Esophagus muscularis mucosa (tissue), 4 donors: Measurements from ENCODE around the gene PKP3. TPM values are rescaled to one million over a fixed set of nuclear protein-coding genes. Genes with fewer than 3 reads are reported as not detected.
"Not testable (repeated sequence)": the region's sequence is repeated elsewhere in the genome, so short reads cannot be mapped to it uniquely, and the experiment has no call there.

Experiments used
- DNase-seq: peaks from one replicate; pipeline ENCODE4 v3.0.0-alpha.2; 2017; ENCODE audit errors: extremely low spot score
- H3K27ac ChIP-seq, 4 donors: fragments of 200-600 bp; sonication (generic); replicated peaks in 1 of 4; 1 replicate in 3 of 4; 2 replicates in 1 of 4; pipeline ENCODE4 v1.5.1; 2016 to 2019; ENCODE audit warnings: mild to moderate bottlenecking in 1 of 4
- H3K27me3 ChIP-seq, 4 donors: fragments of 200-600 bp; sonication (generic); one replicate each; pipeline versions ENCODE4 v1.5.1 to v1.6.0; 2016 to 2019
- H3K36me3 ChIP-seq, 4 donors: fragments of 200-600 bp; sonication (generic); one replicate each; pipeline ENCODE4 v1.5.1; 2016 to 2019
- H3K4me1 ChIP-seq, 4 donors: fragments of 200-600 bp; sonication (generic); one replicate each; pipeline ENCODE4 v1.5.1; 2016 to 2019
- H3K4me3 ChIP-seq, 4 donors: fragments of 200-600 bp; sonication (generic); 1 replicate in 2 of 4; 2 replicates in 2 of 4; pipeline ENCODE4 v1.5.1; 2016 to 2019; ENCODE audit warnings: mild to moderate bottlenecking in 4 of 4, moderate library complexity in 1 of 4
- H3K9me3 ChIP-seq, 4 donors: fragments of 200-600 bp; sonication (generic); 1 replicate in 3 of 4; 2 replicates in 1 of 4; pipeline ENCODE4 v1.5.1; 2016 to 2019
- CTCF ChIP-seq, 3 experiments: fragments of 200-600 bp in 2 of 3; fragments of 450-650 bp in 1 of 3; sonication (generic) in 2 of 3; IDR thresholded peaks; one replicate each; pipeline ENCODE4 v1.5.1; 2017 to 2019; ENCODE audit warnings: antibody characterized with exemption in 3 of 3, mild to moderate bottlenecking in 2 of 3, moderate library complexity in 1 of 3
- EP300 ChIP-seq: sonication (generic); formaldehyde crosslinking; IDR thresholded peaks from one replicate; pipeline ENCODE4 v1.6.1; 2017; ENCODE audit warnings: antibody characterized with exemption
- POLR2A ChIP-seq: fragments of 450-650 bp; IDR thresholded peaks from one replicate; pipeline ENCODE4 v1.6.1; 2017; ENCODE audit warnings: antibody characterized with exemption, moderate library complexity, mild to moderate bottlenecking, low read depth
- POLR2AphosphoS5 ChIP-seq, 2 donors: sonication (generic); formaldehyde crosslinking; IDR thresholded peaks; one replicate each; pipeline ENCODE4 v1.6.1; 2017; ENCODE audit warnings: antibody characterized with exemption in 2 of 2
- WGBS: methylation state at CpG from one replicate; pipeline ENCODE4 v1.1.5; 2018; 5-methylcytosine and 5-hydroxymethylcytosine counted together
- intact Hi-C: fragments of 100-400 bp; cut with DNase I; formaldehyde crosslinking; loops from one replicate; pipeline ENCODE4 v1.15.1; 2023
- total RNA-seq, 4 donors: library from RNA; depleted of rRNA; stranded (reverse); fragments of >200 nt; gene quantifications; one replicate each; pipeline versions ENCODE4 v1.1.0 to v1.2.1, GENCODE V29; 2016

Gene PKP3
- total RNA-seq, 4 donors from 2014 or later: 0.17 to 1.1 (median 0.51) TPM

- no peak for DNase-seq
- TF ChIP-seq POLR2A (no peak), EP300 (no peak), POLR2AphosphoS5 (IDR thresholded peaks at IDR 0.05) (no peak), CTCF (IDR thresholded peaks at IDR 0.05) (no peak)
- intact Hi-C loops: no loop called here
These were observed 4.8 kb downstream of the PKP3 start for GRCh38 chr11:398826-399225.

GRCh38 chr11:399731-400211 lies 5.8 kb downstream of the PKP3 start:
- H3K9me3 ChIP-seq: no peaks in the 10 kb centered on the region
- DNase-seq: no peak
- H3K27ac ChIP-seq: no peak overlapping the region
- 58% methylated on average over 3 of the region's 21 CpGs for WGBS
- TF ChIP-seq POLR2A (no peak), EP300 (no peak), CTCF (IDR thresholded peaks at IDR 0.05) (no peak), POLR2AphosphoS5 (IDR thresholded peaks at IDR 0.05) (no peak)
- no peak overlapping the region for H3K4me3 ChIP-seq
- no peaks in the 10 kb centered on the region for H3K36me3 ChIP-seq
- H3K27me3 ChIP-seq: peaks cover 0 to 39% (median 11%) of the 10 kb centered on the region in 4 donors
- intact Hi-C loops: no loop called here
- peaks cover 9 to 26% (median 15%) of the 10 kb centered on the region in 4 donors for H3K4me1 ChIP-seq

More at GRCh38 chr11:398826-399225, 4.8 kb downstream of the PKP3 start:
- Histone ChIP-seq H3K4me3 (no peak overlapping the region), H3K4me1 (peaks cover 9 to 26% (median 15%) of the 10 kb centered on the region in 4 donors), H3K9me3 (no peaks in the 10 kb centered on the region), H3K36me3 (no peaks in the 10 kb centered on the region), H3K27ac (no peak overlapping the region), H3K27me3 (peaks cover 0 to 48% (median 11%) of the 10 kb centered on the region in 4 donors)
- WGBS: 83% methylated on average over 20 of the region's 20 CpGs

- Histone ChIP-seq H3K4me3 (no peak overlapping the region), H3K9me3 (no peaks in the 10 kb centered on the region), H3K36me3 (no peaks in the 10 kb centered on the region), H3K27ac (no peak overlapping the region), H3K27me3 (peaks cover 0 to 35% (median 11%) of the 10 kb centered on the region in 4 donors), H3K4me1 (peaks cover 10 to 26% (median 17%) of the 10 kb centered on the region in 4 donors)
- intact Hi-C loops: no loop called here
- WGBS: 20% methylated on average over 6 of the region's 50 CpGs
- no peak for TF ChIP-seq POLR2A
- TF ChIP-seq POLR2AphosphoS5 (IDR thresholded peaks at IDR 0.05): no peak
- no peak for TF ChIP-seq EP300
- no peak for TF ChIP-seq CTCF (IDR thresholded peaks at IDR 0.05)
- no peak for DNase-seq
These were observed 6.3 kb downstream of the PKP3 start for GRCh38 chr11:400241-400689.

GRCh38 chr11:401196-401595 lies 7.2 kb downstream of the PKP3 start:
- DNase-seq, H3K27ac ChIP-seq, H3K36me3 ChIP-seq, intact Hi-C loops, H3K4me3 ChIP-seq, H3K9me3 ChIP-seq: not testable (repeated sequence)
- Histone ChIP-seq H3K4me1 (peaks cover 20 to 34% (median 27%) of the 10 kb centered on the region in 4 donors), H3K27me3 (peaks cover 0 to 26% (median 11%) of the 10 kb centered on the region in 4 donors)
- WGBS: no CpG with 5 or more reads among the region's 52 CpGs

- Histone ChIP-seq H3K36me3 (no peaks in the 10 kb centered on the region), H3K27ac (no peak overlapping the region), H3K4me1 (peaks cover 16 to 35% (median 27%) of the 10 kb centered on the region in 4 donors), H3K27me3 (peaks cover 0 to 26% (median 11%) of the 10 kb centered on the region in 4 donors), H3K4me3 (no peak overlapping the region), H3K9me3 (no peaks in the 10 kb centered on the region)
- DNase-seq: no peak
- TF ChIP-seq EP300: no peak
- TF ChIP-seq POLR2AphosphoS5 (IDR thresholded peaks at IDR 0.05): no peak
- no peak for TF ChIP-seq POLR2A
- no peak for TF ChIP-seq CTCF (IDR thresholded peaks at IDR 0.05)
- intact Hi-C loops: no loop called here
- 76% methylated on average over 23 of the region's 55 CpGs for WGBS
These were observed 9.2 kb downstream of the PKP3 start for GRCh38 chr11:403021-403760.
